ENCODE results near the gene ROR2.

DNA sequence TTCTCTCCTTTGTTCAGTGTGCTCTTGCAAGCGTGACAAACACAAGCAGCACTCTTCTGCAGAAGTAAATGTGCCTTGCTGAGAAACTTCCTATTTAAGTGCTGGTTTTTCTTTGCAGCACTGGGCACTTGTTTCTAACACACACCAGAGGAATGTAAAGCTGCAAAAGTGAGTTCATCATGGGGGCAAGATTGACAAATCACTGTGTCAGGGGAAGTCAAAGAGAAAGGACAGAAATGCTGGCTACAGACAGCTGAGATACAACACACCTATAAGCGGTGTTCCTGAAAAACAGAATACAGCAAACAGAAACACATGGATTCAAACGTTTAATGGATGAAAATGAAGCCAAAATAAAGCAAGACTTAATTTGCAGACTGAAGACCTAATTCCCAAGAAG is 19.6 kb downstream of the ROR2 start:
- TF ChIP-seq POLR2A (IDR thresholded peaks at IDR 0.05; ENCODE audit: low read depth, low read length) (no peak), POLR2AphosphoS5 (IDR thresholded peaks at IDR 0.05; ENCODE audit: low read depth, low read length) (no peak), PAX5 (IDR thresholded peaks at IDR 0.05; ENCODE audit: insufficient read depth, low read length, severe bottlenecking) (no peak), TAF1 (IDR thresholded peaks at IDR 0.05; ENCODE audit: low read depth, low read length) (no peak), SPI1 (IDR thresholded peaks at IDR 0.05; ENCODE audit: low read depth, low read length) (no peak), POU2F2 (IDR thresholded peaks at IDR 0.05; ENCODE audit: low read depth, low read length) (no peak)
